Effector CD8-positive, alpha-beta T cell (primary cell): ENCODE measurements around the gene DNAH2.
"Not testable (repeated sequence)": the region's sequence is repeated elsewhere in the genome, so short reads cannot be mapped to it uniquely, and the experiment has no call there.

Experiments used
- DNase-seq: peaks from one replicate; lab custom pipeline; 2025; lab: John Stamatoyannopoulos, UW

Gene DNAH2

GRCh38 chr17:7775051-7775450 lies 57.5 kb downstream of the DNAH2 start:
- no peak for DNase-seq

- no peak for DNase-seq
Measured at GRCh38 chr17:7777017-7777416, 59.5 kb downstream of the DNAH2 start.

GRCh38 chr17:7780736-7781135 lies 63.2 kb downstream of the DNAH2 start:
- DNase-seq: no peak

- DNase-seq: no peak
Measured at GRCh38 chr17:7781429-7781828, 63.9 kb downstream of the DNAH2 start.

GRCh38 chr17:7782240-7782639 lies 64.7 kb downstream of the DNAH2 start:
- no peak for DNase-seq

- DNase-seq: no peak
Measured at GRCh38 chr17:7786866-7787265, 69.3 kb downstream of the DNAH2 start.

GRCh38 chr17:7789131-7789530 lies 71.6 kb downstream of the DNAH2 start:
- DNase-seq: no peak

- no peak for DNase-seq
Measured at GRCh38 chr17:7790150-7790549, 72.6 kb downstream of the DNAH2 start.

GRCh38 chr17:7792611-7793010 lies 75.1 kb downstream of the DNAH2 start:
- DNase-seq: no peak

- DNase-seq: no peak
Measured at GRCh38 chr17:7794075-7794663, 76.6 kb downstream of the DNAH2 start.

- DNase-seq: no peak
Measured at GRCh38 chr17:7797976-7798375, 80.4 kb downstream of the DNAH2 start.

- no peak for DNase-seq
Measured at GRCh38 chr17:7798839-7799238, 81.3 kb downstream of the DNAH2 start.

- DNase-seq: no peak
Measured at GRCh38 chr17:7803981-7804380, 86.4 kb downstream of the DNAH2 start.

GRCh38 chr17:7806587-7806986 lies 89.0 kb downstream of the DNAH2 start:
- no peak for DNase-seq

- DNase-seq: no peak
Measured at GRCh38 chr17:7807206-7807605, 89.7 kb downstream of the DNAH2 start.

GRCh38 chr17:7809086-7809790 lies 91.7 kb downstream of the DNAH2 start:
- DNase-seq: no peak

GRCh38 chr17:7809791-7810343 lies 92.3 kb downstream of the DNAH2 start:
- DNase-seq: not testable (repeated sequence)

- no peak for DNase-seq
Measured at GRCh38 chr17:7811251-7811650, 93.7 kb downstream of the DNAH2 start.

- DNase-seq: no peak
Measured at GRCh38 chr17:7814969-7815368, 97.4 kb downstream of the DNAH2 start.

- DNase-seq: no peak
Measured at GRCh38 chr17:7816926-7817642, 99.5 kb downstream of the DNAH2 start.

GRCh38 chr17:7817643-7817964 lies 100.1 kb downstream of the DNAH2 start:
- DNase-seq: no peak

GRCh38 chr17:7818026-7818425 lies 100.5 kb downstream of the DNAH2 start:
- DNase-seq: no peak
